Pancreas (tissue), 10 donors: ENCODE results near the gene MPND. TPM values are rescaled to one million over a fixed set of nuclear protein-coding genes. Genes with fewer than 3 reads are reported as not detected.

ENCODE experiments used
- ATAC-seq, 4 donors: fragments of 200-7000 bp; cut with Tn5 transposase; one replicate each; pipeline versions ENCODE4 v1.8.0 to v1.9.1; 2020; ENCODE audit warnings: mild to moderate bottlenecking in 4 of 4, moderate library complexity in 4 of 4
- DNase-seq, 6 donors: peaks; one replicate each; pipeline ENCODE4 v3.0.0-alpha.2; 2020
- FAIRE-seq: peaks from 2 replicates; lab custom pipeline; 2012; peaks lifted over from hg19 to GRCh38; lab: Jason Lieb, UNC
- H3K27ac ChIP-seq, 4 donors: fragments of 200-600 bp; sonication (generic); 1 replicate in 3 of 4; 2 replicates in 1 of 4; pipeline versions ENCODE4 v1.5.0 to v1.8.0; 2020
- H3K27me3 ChIP-seq, 4 donors: fragments of 200-600 bp; one replicate each; pipeline ENCODE4 v1.8.0; 2021
- H3K36me3 ChIP-seq, 3 donors: fragments of 200-600 bp; sonication (generic) in 1 of 3; one replicate each; pipeline versions ENCODE4 v1.5.0 to v1.8.0; 2020 to 2021
- H3K4me1 ChIP-seq, 3 donors: fragments of 200-600 bp; one replicate each; pipeline ENCODE4 v1.8.0; 2021
- H3K4me3 ChIP-seq, 4 donors: fragments of 200-600 bp; sonication (generic) in 2 of 4; one replicate each; pipeline versions ENCODE4 v1.5.0 to v1.8.0; 2020 to 2021
- H3K9me3 ChIP-seq, 4 donors: fragments of 200-600 bp; one replicate each; pipeline ENCODE4 v1.8.0; 2021
- WGBS, 2 donors: extraction: QIAGEN DNeasy Blood & Tissue Kit; methylation state at CpG; one replicate each; pipeline ENCODE4 v1.1.7; 2013; 5-methylcytosine and 5-hydroxymethylcytosine counted together
- intact Hi-C, 3 donors: fragments of 100-400 bp; cut with DNase I; formaldehyde crosslinking; loops; one replicate each; pipeline versions ENCODE4 v1.11.1 to v1.14.2; 2022
- polyA plus RNA-seq, 2 donors: library from polyadenylated mRNA; stranded (reverse); fragments of 200-250 nt; gene quantifications; one replicate each; pipeline ENCODE4 v1.2.3, GENCODE V29; 2013
- total RNA-seq, 6 donors: library from RNA; stranded (reverse); fragmentation: NEBNext Ultra II Directional in 4 of 6; extraction: Animal tissue kit (Norgen Biotek cat#: 25700) in 4 of 6; gene quantifications; one replicate each; pipeline versions ENCODE4 v1.2.1 to v1.2.4, GENCODE V29; 2021 to 2023
- TF ChIP-seq, protein P1 (sequence below), 4 donors: fragments of 200-600 bp; sonication (generic) in 3 of 4; IDR thresholded peaks; one replicate each; pipeline versions ENCODE4 v1.5.0 to v1.8.0; 2021; ENCODE audit warnings: antibody characterized with exemption in 4 of 4
- donor health status: healthy with polysubstance abuse.
- donor health status: DM: no; HTN: no; CAD: no; lungs with moderate emphysema.
- donor health status: DM: no; HTN: no; CAD: no.
- donor health status: control.
- donor health status: control.
- donor health status: Bipolar disorder and iron deficiency.
- donor health status: DM: yes; HTN: yes; CAD: no.
- donor health status: DM: no; HTN: no; CAD: no.
- donor health status: DM: no; HTN: no; CAD: no.
- donor health status: DM: yes; HTN: yes; CAD: no.

Gene MPND
- total and polyA plus RNA-seq, 8 donors = 11.8 to 20.0 (median 16.2) TPM

DNA sequence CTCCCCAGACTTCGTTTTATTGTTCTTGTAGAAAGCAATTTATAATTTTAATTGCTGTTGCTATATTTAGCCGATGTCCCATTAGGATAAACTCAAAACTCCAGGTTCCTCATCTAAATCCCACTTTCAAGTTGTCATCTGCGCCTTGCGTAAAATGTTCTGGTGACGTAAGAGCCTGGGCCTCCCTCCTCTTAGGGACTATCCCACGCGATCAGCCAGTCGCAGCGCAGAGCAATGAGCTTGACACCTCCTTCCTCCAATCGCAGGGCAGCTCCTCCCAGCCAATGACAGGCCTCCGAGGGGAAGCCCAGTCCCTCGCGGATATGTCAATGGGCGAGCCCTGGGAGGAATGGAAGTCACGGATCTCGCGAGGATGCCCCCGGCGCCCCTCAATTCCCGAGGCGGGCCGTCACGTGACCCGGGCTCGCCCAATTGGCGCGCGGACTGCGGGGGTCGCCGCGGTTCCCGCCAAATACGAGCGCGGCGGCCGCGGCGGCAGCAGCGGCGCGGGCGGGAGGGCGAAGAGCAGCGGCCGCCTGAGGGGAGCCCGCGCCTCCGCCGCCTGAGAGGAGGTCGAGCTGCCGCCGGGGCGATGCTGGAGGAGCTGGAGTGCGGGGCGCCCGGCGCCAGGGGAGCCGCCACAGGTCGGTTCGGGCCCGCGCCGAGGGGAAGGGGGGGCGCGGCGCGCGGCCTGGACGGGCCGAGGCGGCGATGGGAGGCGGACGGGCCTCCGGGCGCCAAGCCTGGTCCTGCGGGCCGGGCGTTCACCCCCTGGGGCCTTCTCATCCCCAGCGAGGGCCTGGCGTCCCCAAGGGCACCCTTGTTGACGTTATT lies 59.0 kb downstream of the MPND start, which contains the start of gene CHAF1A:
Gene CHAF1A, plus strand, starts transcription at position 470 of the 834 bp plus-strand sequence. Its CDS starts 123 bp downstream, at position 593.
- peak; percentile 98 for FAIRE-seq
- intact Hi-C loops = no loop called here
- TF ChIP-seq, protein P1, sequence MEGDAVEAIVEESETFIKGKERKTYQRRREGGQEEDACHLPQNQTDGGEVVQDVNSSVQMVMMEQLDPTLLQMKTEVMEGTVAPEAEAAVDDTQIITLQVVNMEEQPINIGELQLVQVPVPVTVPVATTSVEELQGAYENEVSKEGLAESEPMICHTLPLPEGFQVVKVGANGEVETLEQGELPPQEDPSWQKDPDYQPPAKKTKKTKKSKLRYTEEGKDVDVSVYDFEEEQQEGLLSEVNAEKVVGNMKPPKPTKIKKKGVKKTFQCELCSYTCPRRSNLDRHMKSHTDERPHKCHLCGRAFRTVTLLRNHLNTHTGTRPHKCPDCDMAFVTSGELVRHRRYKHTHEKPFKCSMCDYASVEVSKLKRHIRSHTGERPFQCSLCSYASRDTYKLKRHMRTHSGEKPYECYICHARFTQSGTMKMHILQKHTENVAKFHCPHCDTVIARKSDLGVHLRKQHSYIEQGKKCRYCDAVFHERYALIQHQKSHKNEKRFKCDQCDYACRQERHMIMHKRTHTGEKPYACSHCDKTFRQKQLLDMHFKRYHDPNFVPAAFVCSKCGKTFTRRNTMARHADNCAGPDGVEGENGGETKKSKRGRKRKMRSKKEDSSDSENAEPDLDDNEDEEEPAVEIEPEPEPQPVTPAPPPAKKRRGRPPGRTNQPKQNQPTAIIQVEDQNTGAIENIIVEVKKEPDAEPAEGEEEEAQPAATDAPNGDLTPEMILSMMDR (IDR thresholded peaks at IDR 0.05) = no peak
- Histone ChIP-seq H3K4me3 (peak within 1 kb of the TSS; percentile 57 to 94 (median 84)), H3K27me3 (no peaks in the 10 kb centered on the region), H3K4me1 (peaks cover 0 to 17% (median 11%) of the 10 kb centered on the region in 3 donors), H3K27ac (peak within 1 kb of the TSS; percentile 53 to 88 (median 80)), H3K36me3 (no peaks in the 10 kb centered on the region), H3K9me3 (no peaks in the 10 kb centered on the region)
- WGBS, 2 donors = 0% methylated on average over 32 to 84 of the region's 84 CpGs
- DNase-seq = peak; percentile 98 to 100 (median 99)
- peak; percentile 89 to 95 (median 90) for ATAC-seq

DNA sequence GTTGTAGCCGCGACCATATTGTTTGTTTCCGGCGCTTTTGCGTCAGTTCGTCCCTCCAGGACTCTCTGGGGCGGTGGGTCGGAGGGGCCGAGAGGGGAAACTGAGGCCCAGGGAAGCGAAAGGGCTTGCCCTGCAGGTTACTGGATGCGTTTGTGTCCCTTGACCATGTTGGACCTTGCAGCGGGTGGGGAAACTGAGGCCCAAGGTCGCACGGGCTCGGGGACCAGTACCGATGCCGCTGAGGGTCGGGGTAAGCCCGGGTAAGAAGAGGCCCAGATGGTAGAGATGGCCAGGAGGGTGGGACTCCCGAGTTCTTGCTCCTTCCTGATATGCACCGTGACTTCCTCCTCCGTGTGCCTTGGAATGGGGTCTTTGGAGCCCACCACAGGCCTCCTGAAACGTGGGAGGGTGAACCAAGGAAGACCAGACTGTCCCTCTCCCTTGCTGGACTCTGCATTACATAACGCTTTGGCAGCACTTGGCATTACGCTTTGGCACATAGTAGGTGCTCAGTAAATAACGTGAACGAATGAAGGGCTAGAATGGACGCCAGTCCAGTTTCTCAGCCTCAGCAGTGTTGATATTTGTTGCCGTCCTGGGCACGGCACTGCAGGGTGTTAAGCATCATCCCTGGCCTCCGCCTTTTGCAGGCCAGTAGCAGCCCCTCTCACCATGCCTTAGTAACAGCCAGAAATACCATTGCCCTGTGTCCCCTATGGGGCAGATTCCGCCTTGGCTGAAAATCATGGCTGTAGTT lies 59.8 kb downstream of the MPND start:
- intact Hi-C loops = no loop called here
- TF ChIP-seq, protein P1 (IDR thresholded peaks at IDR 0.05) = no peak
- H3K4me1 ChIP-seq = peaks cover 0 to 16% (median 11%) of the 10 kb centered on the region in 3 donors
- peak overlapping the region; percentile 57 to 94 (median 84) for H3K4me3 ChIP-seq
- FAIRE-seq (no peak), DNase-seq (peak in 3 of 6 donors; percentile 31 to 73 (median 46)), ATAC-seq (no peak)
- H3K27ac ChIP-seq = peak overlapping the region in 1 of 4 donors; percentile 12
- H3K27me3 ChIP-seq = no peaks in the 10 kb centered on the region
- WGBS, 2 donors = 12 to 13% methylated on average over 31 to 32 of the region's 32 CpGs
- H3K9me3 ChIP-seq = no peaks in the 10 kb centered on the region
- H3K36me3 ChIP-seq = no peaks in the 10 kb centered on the region

DNA sequence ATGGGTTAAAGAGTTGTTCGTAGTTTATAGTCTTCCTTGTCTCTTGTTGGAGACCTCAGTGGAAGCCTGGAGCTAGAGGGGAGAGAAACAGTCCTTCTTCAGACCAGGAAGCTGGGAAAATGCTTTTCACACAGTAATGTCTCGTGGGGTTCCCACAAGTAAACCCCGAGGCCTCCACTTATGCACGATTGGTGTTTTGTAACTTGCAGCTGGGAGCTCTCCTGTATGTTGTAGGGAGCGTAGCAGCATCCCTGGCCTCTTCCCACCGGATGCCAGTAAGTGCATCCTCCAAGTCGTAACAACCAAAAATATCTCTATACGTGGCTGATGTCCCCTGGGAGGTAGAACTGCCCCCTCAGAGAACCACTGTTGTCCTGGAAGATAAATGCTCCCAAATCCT lies 62.6 kb downstream of the MPND start:
- no peak overlapping the region for H3K4me3 ChIP-seq
- DNase-seq (no peak), FAIRE-seq (no peak), ATAC-seq (no peak)
- intact Hi-C loops = no loop called here
- TF ChIP-seq, protein P1 (IDR thresholded peaks at IDR 0.05) = no peak
- no peak overlapping the region for H3K27ac ChIP-seq
- H3K27me3 ChIP-seq = no peaks in the 10 kb centered on the region
- no peaks in the 10 kb centered on the region for H3K9me3 ChIP-seq
- no peaks in the 10 kb centered on the region for H3K36me3 ChIP-seq
- WGBS, 2 donors = 88 to 89% methylated on average over 8 of the region's 8 CpGs
- peaks cover 0 to 13% (median 11%) of the 10 kb centered on the region in 3 donors for H3K4me1 ChIP-seq

DNA sequence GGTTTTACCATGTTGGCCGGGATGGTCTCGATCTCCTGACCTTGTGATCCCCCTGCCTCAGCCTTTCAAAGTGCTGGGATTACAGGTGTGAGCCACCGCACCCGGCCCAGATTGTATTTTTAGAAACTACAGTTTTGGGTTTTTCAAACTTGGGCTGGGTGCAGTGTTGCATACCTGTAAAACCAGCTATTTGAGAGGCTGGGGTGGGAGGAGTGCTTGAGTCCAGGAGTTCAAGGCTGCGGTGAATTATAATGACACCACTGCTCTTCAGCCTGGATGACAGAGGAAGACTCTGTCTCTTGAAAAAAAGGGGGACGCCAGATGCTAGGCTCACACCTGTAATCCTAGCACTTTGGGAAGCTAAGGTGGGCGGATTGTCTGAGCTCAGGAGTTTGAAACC lies 63.3 kb downstream of the MPND start:
- FAIRE-seq (no peak), DNase-seq (no peak), ATAC-seq (no peak)
- peaks cover 0 to 11% (median 8%) of the 10 kb centered on the region in 3 donors for H3K4me1 ChIP-seq
- TF ChIP-seq, protein P1 (IDR thresholded peaks at IDR 0.05) = no peak
- 87 to 91% methylated on average over 7 of the region's 7 CpGs for WGBS, 2 donors
- intact Hi-C loops = no loop called here
- no peaks in the 10 kb centered on the region for H3K36me3 ChIP-seq
- no peak overlapping the region for H3K27ac ChIP-seq
- no peaks in the 10 kb centered on the region for H3K27me3 ChIP-seq
- H3K4me3 ChIP-seq = no peak overlapping the region
- H3K9me3 ChIP-seq = no peaks in the 10 kb centered on the region
